Measurements from ENCODE around the gene REV1.
"Not testable (repeated sequence)": the region's sequence is repeated elsewhere in the genome, so short reads cannot be mapped to it uniquely, and the experiment has no call there.

- TF ChIP-seq CTCF (IDR thresholded peaks at IDR 0.05; ENCODE audit: insufficient read depth, low read length, poor library complexity, severe bottlenecking); EZH2phosphoT487 (conservative IDR thresholded peaks at IDR 0.05; ENCODE audit: low read length): not testable (repeated sequence)
Observed at GRCh38 chr2:99503662-99504416, 14.0 kb upstream of the REV1 start.

Measured in SU-DHL-6 (cell line).